Central memory CD4-positive, alpha-beta T cell (primary cell): ENCODE results near the gene ZNF746.

ENCODE experiments used
- DNase-seq: peaks from one replicate; pipeline ENCODE4 v3.0.0; 2022

Gene ZNF746

GRCh38 chr7:149489391-149490024, 8.1 kb downstream of the ZNF746 start:
- DNase-seq: no peak

GRCh38 chr7:149479568-149479967, 18.0 kb downstream of the ZNF746 start:
- DNase-seq: no peak

GRCh38 chr7:149478754-149479153, 18.9 kb downstream of the ZNF746 start:
- no peak for DNase-seq

- DNase-seq: no peak
Measured at GRCh38 chr7:149477494-149478443, 19.8 kb downstream of the ZNF746 start.

- no peak for DNase-seq
Measured at GRCh38 chr7:149476791-149477190, 20.8 kb downstream of the ZNF746 start.

GRCh38 chr7:149475121-149476045, 22.2 kb downstream of the ZNF746 start:
- DNase-seq: no peak

GRCh38 chr7:149474309-149475120, 23.1 kb downstream of the ZNF746 start:
- no peak for DNase-seq

- DNase-seq: no peak
Measured at GRCh38 chr7:149473251-149473650, 24.4 kb downstream of the ZNF746 start.

GRCh38 chr7:149471289-149471953, 26.2 kb downstream of the ZNF746 start:
- no peak for DNase-seq

GRCh38 chr7:149469806-149470205, 27.8 kb downstream of the ZNF746 start:
- no peak for DNase-seq

- no peak for DNase-seq
Measured at GRCh38 chr7:149468208-149468607, 29.4 kb downstream of the ZNF746 start.

- DNase-seq: no peak
Measured at GRCh38 chr7:149467321-149467859, 30.2 kb downstream of the ZNF746 start.

GRCh38 chr7:149466364-149466763, 31.2 kb downstream of the ZNF746 start:
- no peak for DNase-seq

GRCh38 chr7:149463500-149464161, 34.0 kb downstream of the ZNF746 start:
- DNase-seq: no peak

GRCh38 chr7:149462101-149462520, 35.5 kb downstream of the ZNF746 start:
- no peak for DNase-seq

- DNase-seq: peak; percentile 79
Measured at GRCh38 chr7:149460493-149461277, 36.9 kb downstream of the ZNF746 start, which contains the start of gene ZNF777. TSS of gene ZNF777 (minus strand) at chr7:149461062. CDS start at chr7:149456022, 5,040 bp downstream.

- DNase-seq: no peak
Measured at GRCh38 chr7:149459540-149460452, 37.8 kb downstream of the ZNF746 start.

- DNase-seq: no peak
Measured at GRCh38 chr7:149459201-149459539, 38.4 kb downstream of the ZNF746 start.

GRCh38 chr7:149458235-149458634, 39.4 kb downstream of the ZNF746 start:
- DNase-seq: no peak
